BLaER1 (cell line): ENCODE data around the gene RBM47.

ENCODE experiments used
- H3K27ac ChIP-seq: shearing (Covaris generic); formaldehyde crosslinking; 2 replicates; pipeline ENCODE4 v1.8.1; 2022
- H3K27me3 ChIP-seq: shearing (Covaris generic); formaldehyde crosslinking; 2 replicates; pipeline ENCODE4 v1.8.1; 2022
- H3K36me3 ChIP-seq: shearing (Covaris generic); formaldehyde crosslinking; 2 replicates; pipeline ENCODE4 v1.8.1; 2022
- H3K4me1 ChIP-seq: shearing (Covaris generic); formaldehyde crosslinking; 2 replicates; pipeline ENCODE4 v1.8.1; 2022
- H3K4me2 ChIP-seq: shearing (Covaris generic); formaldehyde crosslinking; 2 replicates; pipeline ENCODE4 v1.8.1; 2022
- H3K4me3 ChIP-seq: shearing (Covaris generic); formaldehyde crosslinking; 2 replicates; pipeline ENCODE4 v1.8.1; 2022
- H3K9ac ChIP-seq: shearing (Covaris generic); formaldehyde crosslinking; 2 replicates; pipeline ENCODE4 v1.8.1; 2022
- H3K9me3 ChIP-seq: shearing (Covaris generic); formaldehyde crosslinking; 2 replicates; pipeline ENCODE4 v1.8.1; 2022
- H4K20me1 ChIP-seq: shearing (Covaris generic); formaldehyde crosslinking; 2 replicates; pipeline ENCODE4 v1.8.1; 2022
- Cebpa-rat ChIP-seq: shearing (Covaris generic); IDR thresholded peaks from 2 replicates; pipeline ENCODE4 v1.8.1; 2022

Gene RBM47

DNA sequence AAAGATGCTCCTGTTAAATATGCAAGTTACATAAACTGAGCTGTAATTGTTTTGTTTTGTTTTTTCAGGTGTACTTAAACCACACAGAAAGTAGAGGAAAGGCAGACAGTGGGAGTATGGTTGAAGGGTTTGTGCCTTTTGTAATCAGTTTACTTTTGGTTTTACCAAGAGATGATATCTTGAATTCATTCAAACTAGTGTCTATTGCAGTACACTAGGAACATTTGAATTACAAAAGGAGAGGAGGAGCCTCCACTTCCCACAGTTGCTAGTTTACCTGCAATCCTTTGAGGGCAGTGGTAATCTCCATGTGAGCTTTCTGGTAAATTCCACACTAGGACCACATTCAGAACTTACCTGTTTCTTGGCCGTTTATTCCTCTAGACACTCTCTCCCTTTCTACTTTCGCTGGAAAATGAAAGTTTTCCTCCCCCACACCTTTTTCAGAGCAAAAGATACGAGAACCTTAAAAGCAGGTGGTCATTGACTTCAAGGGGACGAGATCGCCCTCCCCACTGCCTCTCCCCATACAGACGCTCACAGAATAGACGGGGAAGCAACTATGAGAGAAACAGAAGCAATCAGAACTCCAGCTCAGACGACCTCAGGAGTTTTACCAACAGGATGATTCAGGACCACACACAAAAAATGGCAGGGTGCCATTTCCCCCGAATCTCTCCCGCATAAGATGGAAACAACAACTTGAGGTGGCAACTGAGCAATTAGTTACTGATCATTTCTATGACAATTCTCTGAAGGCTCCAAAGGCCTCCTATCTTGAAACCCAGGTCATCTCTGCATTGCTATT is 3.3 kb downstream of the RBM47 start:
- H3K4me3 ChIP-seq: no peak overlapping the region
- H3K4me1 ChIP-seq: peaks cover 18% of the 10 kb centered on the region
- H3K27ac ChIP-seq: no peak overlapping the region
- H3K9ac ChIP-seq: no peak overlapping the region
- H3K36me3 ChIP-seq: no peaks in the 10 kb centered on the region
- no peak overlapping the region for H3K4me2 ChIP-seq
- TF ChIP-seq Cebpa-rat: no peak
- H3K9me3 ChIP-seq: peaks cover 18% of the 10 kb centered on the region
- no peaks in the 10 kb centered on the region for H4K20me1 ChIP-seq
- H3K27me3 ChIP-seq: peaks cover 44% of the 10 kb centered on the region

DNA sequence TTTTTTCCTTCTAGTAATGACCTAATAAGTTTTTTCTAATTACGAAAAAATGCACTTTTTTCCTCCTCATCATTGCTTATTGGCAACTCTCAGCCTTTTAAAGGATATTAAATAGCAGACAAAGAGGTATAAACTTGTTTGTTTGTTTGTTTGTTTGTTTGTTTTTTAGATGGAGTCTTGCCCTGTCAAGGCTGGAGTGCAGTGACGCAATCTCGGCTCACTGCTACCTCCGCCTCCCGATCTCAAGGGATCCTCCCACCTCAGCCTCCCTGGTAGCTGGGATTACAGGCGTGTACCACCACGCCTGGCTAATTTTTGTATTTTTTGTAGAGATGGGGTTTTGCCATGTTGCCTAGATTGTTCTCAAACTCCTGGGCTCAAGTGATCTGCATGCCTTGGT is 6.0 kb downstream of the RBM47 start:
- no peaks in the 10 kb centered on the region for H4K20me1 ChIP-seq
- H3K9ac ChIP-seq: no peak overlapping the region
- no peaks in the 10 kb centered on the region for H3K36me3 ChIP-seq
- H3K4me3 ChIP-seq: no peak overlapping the region
- TF ChIP-seq Cebpa-rat: no peak
- H3K4me1 ChIP-seq: peaks cover 27% of the 10 kb centered on the region
- peaks cover 6% of the 10 kb centered on the region; the same call in 1 of the 2 replicates for H3K9me3 ChIP-seq
- H3K27ac ChIP-seq: no peak overlapping the region
- H3K4me2 ChIP-seq: no peak overlapping the region
- H3K27me3 ChIP-seq: peaks cover 17% of the 10 kb centered on the region

DNA sequence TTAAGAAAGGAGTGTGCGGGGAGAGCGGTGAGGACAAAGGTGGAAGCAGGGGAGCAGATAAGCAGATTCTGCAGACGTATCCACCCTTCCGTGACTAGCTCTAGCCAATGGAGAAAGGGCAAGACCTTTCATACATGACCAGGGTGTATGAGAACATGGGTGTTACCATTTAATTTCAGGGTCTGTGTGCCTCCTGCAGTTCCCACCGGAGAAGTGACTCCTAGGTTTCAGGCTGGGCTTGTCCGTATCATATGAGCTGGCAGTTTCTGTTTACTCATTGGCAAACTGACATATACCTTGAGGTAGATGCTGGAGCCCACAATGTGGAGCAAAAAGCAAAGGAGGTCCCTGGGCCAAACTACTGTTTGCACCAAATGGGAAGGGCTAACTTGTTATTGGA is 6.8 kb downstream of the RBM47 start:
- H3K9ac ChIP-seq: no peak overlapping the region
- no peak for TF ChIP-seq Cebpa-rat
- H3K36me3 ChIP-seq: no peaks in the 10 kb centered on the region
- no peak overlapping the region for H3K4me3 ChIP-seq
- peak overlapping the region; percentile 60 for H3K4me2 ChIP-seq
- peaks cover 9% of the 10 kb centered on the region for H3K27me3 ChIP-seq
- no peaks in the 10 kb centered on the region for H4K20me1 ChIP-seq
- H3K4me1 ChIP-seq: peaks cover 27% of the 10 kb centered on the region
- peaks cover 6% of the 10 kb centered on the region; the same call in 1 of the 2 replicates for H3K9me3 ChIP-seq
- H3K27ac ChIP-seq: no peak overlapping the region

DNA sequence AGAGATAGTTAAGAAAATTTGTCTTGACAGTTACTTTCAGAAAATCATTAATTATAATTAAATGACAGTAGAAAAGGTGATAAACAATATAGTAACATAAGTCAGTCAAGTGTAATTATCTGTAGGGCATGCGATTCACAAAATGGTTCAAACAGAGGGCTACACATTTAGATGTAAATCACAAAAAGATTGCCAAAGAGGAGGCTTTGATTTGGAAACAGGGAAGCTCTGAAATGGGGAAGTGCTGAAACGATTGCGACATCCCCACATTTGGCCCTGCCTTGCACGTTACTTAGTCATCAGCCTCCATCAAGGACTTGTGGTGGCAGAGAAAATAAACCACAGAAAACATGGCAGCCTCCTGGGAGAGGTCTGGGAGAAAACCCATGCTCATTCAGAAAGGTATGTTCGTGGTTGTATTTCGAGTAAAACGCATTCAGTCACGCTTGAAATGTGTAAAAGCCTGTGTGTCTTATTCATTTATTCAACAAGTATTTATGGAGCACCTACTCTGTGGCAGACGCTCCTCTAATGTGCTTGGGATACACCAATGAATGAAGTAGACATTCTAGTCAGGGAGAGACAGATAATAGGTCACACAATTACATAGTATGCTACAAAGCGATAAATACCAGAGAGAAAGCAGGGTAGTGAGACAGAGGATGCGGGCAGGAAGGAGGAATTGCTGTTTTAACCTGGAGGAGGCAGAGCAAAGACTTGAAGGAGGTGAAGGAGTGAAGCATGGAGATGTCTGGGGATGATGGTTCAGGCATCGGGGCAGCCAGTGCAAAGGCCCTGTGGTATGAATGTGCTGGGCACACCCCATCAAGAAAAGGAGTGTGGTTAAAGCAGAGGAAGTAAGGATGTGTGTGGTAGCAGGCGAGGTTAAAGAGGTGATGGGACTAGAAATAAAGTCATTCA is 7.8 kb downstream of the RBM47 start:
- H3K4me2 ChIP-seq: peak overlapping the region; percentile 60
- H3K9ac ChIP-seq: peak overlapping the region; percentile 0; the same call in 1 of the 2 replicates
- H4K20me1 ChIP-seq: no peaks in the 10 kb centered on the region
- H3K4me1 ChIP-seq: peaks cover 27% of the 10 kb centered on the region
- H3K27ac ChIP-seq: peak overlapping the region; percentile 55
- H3K9me3 ChIP-seq: peaks cover 6% of the 10 kb centered on the region; the same call in 1 of the 2 replicates
- H3K36me3 ChIP-seq: no peaks in the 10 kb centered on the region
- no peak overlapping the region for H3K4me3 ChIP-seq
- H3K27me3 ChIP-seq: no peaks in the 10 kb centered on the region; the same call in 1 of the 2 replicates
- TF ChIP-seq Cebpa-rat: peak; percentile 100

DNA sequence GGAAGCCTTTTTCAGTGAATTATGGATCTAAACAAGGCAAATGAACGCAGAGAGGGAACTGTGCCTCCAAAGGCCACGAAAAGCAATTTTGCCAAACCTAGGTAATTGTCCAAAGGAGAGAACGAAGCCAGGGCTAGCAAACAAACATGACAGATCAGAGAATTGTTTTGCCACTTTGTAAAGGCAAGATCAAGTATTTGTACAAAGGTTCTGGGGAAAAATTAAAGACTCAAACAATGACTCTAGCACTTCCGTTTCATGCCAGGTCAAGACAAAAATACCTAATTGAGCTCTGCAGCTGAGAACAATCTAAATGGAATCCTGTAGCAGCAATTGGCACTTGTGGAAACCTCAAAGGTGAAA is 8.5 kb downstream of the RBM47 start:
- no peak overlapping the region for H3K4me3 ChIP-seq
- H3K4me1 ChIP-seq: peaks cover 27% of the 10 kb centered on the region
- H3K27me3 ChIP-seq: no peaks in the 10 kb centered on the region
- H3K27ac ChIP-seq: peak overlapping the region; percentile 55
- no peak for TF ChIP-seq Cebpa-rat
- H3K36me3 ChIP-seq: no peaks in the 10 kb centered on the region
- peak overlapping the region; percentile 60 for H3K4me2 ChIP-seq
- peaks cover 6% of the 10 kb centered on the region; the same call in 1 of the 2 replicates for H3K9me3 ChIP-seq
- H4K20me1 ChIP-seq: no peaks in the 10 kb centered on the region
- peak overlapping the region; percentile 0; the same call in 1 of the 2 replicates for H3K9ac ChIP-seq

DNA sequence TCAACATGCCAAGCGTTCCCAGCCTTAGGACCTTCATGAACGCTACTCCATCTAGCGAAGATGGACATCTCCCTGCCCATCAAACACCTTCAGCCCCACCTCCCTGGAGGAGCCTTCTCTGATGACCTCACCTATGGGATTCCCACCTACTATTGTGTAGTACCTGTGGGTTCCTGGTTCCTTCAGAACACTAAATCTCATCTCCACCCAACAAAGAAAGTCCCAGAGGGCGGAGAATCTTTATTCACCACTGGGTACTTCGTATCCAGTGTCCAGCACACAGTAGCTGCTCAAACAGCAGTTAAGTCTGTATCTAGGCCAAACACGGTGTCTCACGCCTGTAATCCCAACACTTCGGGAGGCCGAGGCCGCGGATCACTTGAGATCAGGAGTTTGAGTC is 10.1 kb downstream of the RBM47 start:
- H3K9ac ChIP-seq: no peak overlapping the region
- no peak overlapping the region for H3K4me2 ChIP-seq
- peaks cover 27% of the 10 kb centered on the region for H3K4me1 ChIP-seq
- no peak for TF ChIP-seq Cebpa-rat
- H3K4me3 ChIP-seq: no peak overlapping the region
- H3K36me3 ChIP-seq: no peaks in the 10 kb centered on the region
- no peak overlapping the region for H3K27ac ChIP-seq
- no peaks in the 10 kb centered on the region for H4K20me1 ChIP-seq
- H3K27me3 ChIP-seq: no peaks in the 10 kb centered on the region
- H3K9me3 ChIP-seq: peaks cover 6% of the 10 kb centered on the region; the same call in 1 of the 2 replicates

DNA sequence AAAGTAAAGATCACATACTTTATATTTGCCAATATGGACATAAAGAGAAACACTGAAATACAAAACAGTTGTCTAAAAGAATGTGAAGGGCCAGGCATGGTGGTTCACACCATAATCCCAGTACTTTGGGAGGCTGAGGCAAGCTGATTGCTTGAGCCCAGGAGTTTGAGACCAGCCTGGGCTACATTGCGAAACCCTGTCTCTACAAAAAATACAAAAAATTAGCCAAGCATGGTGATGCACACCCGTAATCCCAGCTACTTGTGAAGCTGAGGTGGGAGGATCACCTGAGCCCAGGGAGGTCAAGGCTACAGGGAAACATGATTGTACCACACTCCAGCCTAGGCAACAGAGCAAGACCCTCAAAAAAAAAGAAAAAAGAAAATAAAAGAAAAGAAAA is 11.8 kb downstream of the RBM47 start:
- Histone ChIP-seq H3K27me3 (no peaks in the 10 kb centered on the region), H3K4me3 (no peak overlapping the region), H3K9ac (no peak overlapping the region), H3K27ac (no peak overlapping the region), H3K9me3 (peaks cover 6% of the 10 kb centered on the region; the same call in 1 of the 2 replicates), H3K4me2 (no peak overlapping the region), H4K20me1 (no peaks in the 10 kb centered on the region), H3K36me3 (no peaks in the 10 kb centered on the region), H3K4me1 (peaks cover 24% of the 10 kb centered on the region)
- TF ChIP-seq Cebpa-rat: peak; percentile 74

DNA sequence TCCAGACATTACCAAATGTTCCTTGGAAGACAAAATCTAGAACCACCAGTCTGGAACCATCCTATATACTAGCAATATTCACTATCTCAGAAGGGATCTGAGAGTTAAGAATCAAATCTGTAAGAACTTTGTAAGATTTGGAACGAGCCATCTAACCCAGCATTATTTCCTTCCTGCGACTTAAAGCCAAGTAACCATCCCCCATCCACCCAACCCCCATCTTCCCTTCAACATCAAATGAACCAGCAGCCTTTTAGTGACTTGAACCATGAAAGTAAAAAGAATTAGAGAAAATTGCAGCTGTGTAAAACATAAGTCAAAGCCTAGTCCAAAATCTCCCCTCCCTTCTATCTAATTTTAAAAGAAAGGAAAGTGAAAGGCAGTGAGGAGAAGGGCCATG is 15.6 kb downstream of the RBM47 start:
- Histone ChIP-seq H3K9ac (no peak overlapping the region), H3K4me1 (no peaks in the 10 kb centered on the region; the same call in 1 of the 2 replicates), H3K4me2 (no peak overlapping the region), H3K9me3 (no peaks in the 10 kb centered on the region), H3K27me3 (no peaks in the 10 kb centered on the region), H3K36me3 (no peaks in the 10 kb centered on the region), H4K20me1 (no peaks in the 10 kb centered on the region), H3K4me3 (no peak overlapping the region), H3K27ac (no peak overlapping the region)
- no peak for TF ChIP-seq Cebpa-rat

DNA sequence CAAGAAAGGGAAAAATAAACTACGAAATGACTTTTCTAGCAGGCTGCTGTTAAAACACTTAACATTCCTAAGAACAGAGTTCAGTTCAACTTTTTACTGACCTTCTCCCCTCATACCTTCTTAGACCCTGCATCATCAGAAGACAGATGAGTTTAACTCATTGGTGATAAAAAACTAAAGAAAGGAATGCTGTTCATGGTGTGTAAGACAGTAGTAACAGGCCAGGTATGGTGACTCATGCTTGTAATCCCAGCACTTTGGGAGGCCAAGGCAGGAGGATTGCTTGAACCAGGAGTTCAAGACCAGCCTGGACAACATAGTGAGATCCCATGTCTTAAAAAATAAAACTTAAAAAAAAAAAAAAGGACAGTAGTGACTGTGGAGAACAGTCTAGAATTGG is 16.2 kb downstream of the RBM47 start:
- H3K36me3 ChIP-seq: no peaks in the 10 kb centered on the region

More for the DNA sequence above, 16.2 kb downstream of the RBM47 start:
- Histone ChIP-seq H3K27me3 (no peaks in the 10 kb centered on the region), H3K4me3 (no peak overlapping the region), H3K27ac (no peak overlapping the region), H3K9me3 (no peaks in the 10 kb centered on the region), H3K4me1 (no peaks in the 10 kb centered on the region; the same call in 1 of the 2 replicates), H3K9ac (no peak overlapping the region), H4K20me1 (no peaks in the 10 kb centered on the region), H3K4me2 (no peak overlapping the region)
- TF ChIP-seq Cebpa-rat: no peak
